ENCODE measurements around the gene POM121L12. TPM values are rescaled to one million over a fixed set of nuclear protein-coding genes. Genes with fewer than 3 reads are reported as not detected.

Gene POM121L12
- total RNA-seq, 1 donor from 2014 or later, result not detected

DNA sequence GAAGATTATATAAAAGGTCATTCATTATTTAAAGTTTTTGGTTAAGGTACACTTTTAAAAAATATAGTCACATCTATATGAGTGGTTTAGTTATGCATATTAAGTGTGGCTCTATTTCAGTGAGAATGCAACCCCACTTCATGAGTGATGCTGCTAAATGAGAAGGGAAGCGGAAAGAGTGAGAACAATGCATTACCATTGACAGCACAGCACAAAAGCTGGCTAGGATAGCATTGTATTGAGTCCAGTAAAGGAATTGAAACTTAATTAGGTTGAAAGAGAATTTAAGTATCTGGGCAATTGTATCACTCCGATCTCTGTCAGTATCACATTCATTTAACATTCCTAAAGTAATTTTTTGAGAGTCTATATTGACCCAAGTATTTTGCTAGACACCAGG is 13.2 kb downstream of the POM121L12 start:
- Histone ChIP-seq H3K4me3 (ENCODE audit: low read depth, low read length) (no peak overlapping the region), H3K27me3 (ENCODE audit: control insufficient read depth, insufficient read depth, low read length) (no peaks in the 10 kb centered on the region), H3K36me3 (ENCODE audit: control insufficient read depth, insufficient read depth, low read length) (no peaks in the 10 kb centered on the region)
- TF ChIP-seq CTCF (IDR thresholded peaks at IDR 0.05; ENCODE audit: insufficient read depth, low read length, poor library complexity, severe bottlenecking), result no peak
- no peak for DNase-seq (ENCODE audit: low read depth)

GRCh38 chr7:53050433-53050832 is 15.0 kb downstream of the POM121L12 start:
- DNase-seq (ENCODE audit: low read depth), result no peak
- Histone ChIP-seq H3K4me3 (ENCODE audit: low read depth, low read length) (no peak overlapping the region), H3K36me3 (ENCODE audit: control insufficient read depth, insufficient read depth, low read length) (no peaks in the 10 kb centered on the region), H3K27me3 (ENCODE audit: control insufficient read depth, insufficient read depth, low read length) (no peaks in the 10 kb centered on the region)
- TF ChIP-seq CTCF (IDR thresholded peaks at IDR 0.05; ENCODE audit: insufficient read depth, low read length, poor library complexity, severe bottlenecking), result no peak

DNA sequence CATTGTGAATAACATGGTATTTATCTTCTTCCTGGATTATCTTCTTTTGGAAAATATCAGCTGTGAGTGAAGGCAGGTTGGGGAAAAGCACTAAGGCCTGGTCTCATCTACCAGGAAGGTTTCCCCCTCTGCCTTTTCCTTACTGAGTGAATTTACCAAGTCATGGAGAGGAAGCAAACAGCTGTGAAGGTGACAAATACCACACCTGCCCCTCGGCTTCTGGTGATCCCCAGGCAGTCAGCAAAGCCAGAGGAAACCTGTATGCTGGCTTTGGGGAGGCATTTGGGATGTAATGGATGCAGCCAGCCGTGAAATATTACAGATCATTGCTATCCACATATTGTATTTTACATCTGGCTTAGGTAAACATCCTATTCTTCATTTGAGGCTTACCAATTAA is 24.2 kb downstream of the POM121L12 start:
- no peak for TF ChIP-seq CTCF (IDR thresholded peaks at IDR 0.05; ENCODE audit: insufficient read depth, low read length, poor library complexity, severe bottlenecking)
- DNase-seq (ENCODE audit: low read depth), result no peak

GRCh38 chr7:53060066-53060465 is 24.6 kb downstream of the POM121L12 start:
- H3K4me3 ChIP-seq (ENCODE audit: low read depth, low read length), result no peak overlapping the region
- no peaks in the 10 kb centered on the region for H3K27me3 ChIP-seq (ENCODE audit: control insufficient read depth, insufficient read depth, low read length)
- TF ChIP-seq CTCF (IDR thresholded peaks at IDR 0.05; ENCODE audit: insufficient read depth, low read length, poor library complexity, severe bottlenecking), result no peak
- no peaks in the 10 kb centered on the region for H3K36me3 ChIP-seq (ENCODE audit: control insufficient read depth, insufficient read depth, low read length)
- no peak for DNase-seq (ENCODE audit: low read depth)

More for the DNA sequence above, 24.2 kb downstream of the POM121L12 start:
- Histone ChIP-seq H3K36me3 (ENCODE audit: control insufficient read depth, insufficient read depth, low read length) (no peaks in the 10 kb centered on the region), H3K4me3 (ENCODE audit: low read depth, low read length) (no peak overlapping the region), H3K27me3 (ENCODE audit: control insufficient read depth, insufficient read depth, low read length) (no peaks in the 10 kb centered on the region)

GRCh38 chr7:53062796-53063195 is 27.4 kb downstream of the POM121L12 start:
- H3K36me3 ChIP-seq (ENCODE audit: control insufficient read depth, insufficient read depth, low read length), result no peaks in the 10 kb centered on the region
- no peak for TF ChIP-seq CTCF (IDR thresholded peaks at IDR 0.05; ENCODE audit: insufficient read depth, low read length, poor library complexity, severe bottlenecking)
- no peaks in the 10 kb centered on the region for H3K27me3 ChIP-seq (ENCODE audit: control insufficient read depth, insufficient read depth, low read length)
- H3K4me3 ChIP-seq (ENCODE audit: low read depth, low read length), result no peak overlapping the region
- DNase-seq (ENCODE audit: low read depth), result no peak

DNA sequence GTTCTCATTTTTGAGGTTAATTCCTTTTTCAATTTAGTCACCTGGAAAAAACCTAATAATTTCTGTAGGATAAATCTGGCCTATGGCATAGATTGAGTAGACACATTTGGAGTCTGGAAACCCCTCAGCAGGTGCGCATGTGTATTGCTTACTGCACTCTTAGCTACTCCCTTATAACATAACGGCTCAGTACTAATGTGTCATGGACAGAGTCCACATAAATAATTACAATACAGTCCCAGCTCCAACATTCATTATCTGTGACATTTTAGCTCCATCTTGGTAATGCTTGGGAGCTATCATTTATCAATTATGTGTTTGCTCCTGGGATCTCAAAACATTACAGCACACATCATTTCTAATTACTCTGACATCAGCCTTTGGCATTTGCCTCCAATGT is 33.2 kb downstream of the POM121L12 start:
- H3K27me3 ChIP-seq (ENCODE audit: control insufficient read depth, insufficient read depth, low read length), result no peaks in the 10 kb centered on the region
- no peaks in the 10 kb centered on the region for H3K36me3 ChIP-seq (ENCODE audit: control insufficient read depth, insufficient read depth, low read length)
- no peak overlapping the region for H3K4me3 ChIP-seq (ENCODE audit: low read depth, low read length)
- DNase-seq (ENCODE audit: low read depth), result no peak
- TF ChIP-seq CTCF (IDR thresholded peaks at IDR 0.05; ENCODE audit: insufficient read depth, low read length, poor library complexity, severe bottlenecking), result no peak
